ENCODE data around the gene NBPF6.
"Not testable (repeated sequence)": the region's sequence is repeated elsewhere in the genome, so short reads cannot be mapped to it uniquely, and the experiment has no call there.

Gene NBPF6

DNA sequence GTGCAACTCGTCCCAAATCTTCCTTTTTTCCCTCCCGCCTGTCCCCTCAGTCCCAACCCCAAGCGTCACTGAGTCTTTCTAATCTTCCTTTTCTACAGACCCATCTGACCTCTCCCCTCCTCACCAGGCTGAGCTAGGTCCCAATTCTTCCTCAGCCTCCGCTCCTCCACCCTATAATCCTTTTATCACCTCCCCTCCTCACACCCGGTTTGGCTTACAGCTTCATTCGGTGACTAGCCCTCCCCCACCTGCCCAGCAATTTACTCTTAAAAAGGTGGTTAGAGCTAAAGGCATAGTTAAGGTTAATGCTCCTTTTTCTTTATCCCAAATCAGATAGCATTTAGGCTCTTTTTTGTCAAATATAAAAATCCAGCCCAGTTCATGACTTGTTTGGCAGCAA is 24.4 kb downstream of the NBPF6 start:
- not testable (repeated sequence) for H3K4me3 ChIP-seq (ENCODE audit: insufficient read depth, low read length, poor library complexity, severe bottlenecking); H3K9ac ChIP-seq (ENCODE audit: low read length); H3K9me3 ChIP-seq (ENCODE audit: insufficient read depth, low read length)

GRCh38 chr1:108478429-108479015 is 28.4 kb downstream of the NBPF6 start:
- H2AFZ ChIP-seq (ENCODE audit: low read depth, low read length, severe bottlenecking), result no peak overlapping the region
- H3K79me2 ChIP-seq (ENCODE audit: insufficient read depth, low read length), result no peaks in the 10 kb centered on the region
- H3K9me2 ChIP-seq (replicated peaks; ENCODE audit: insufficient read depth, low read length), result no peaks in the 10 kb centered on the region
- no peaks in the 10 kb centered on the region for H3K27me3 ChIP-seq (ENCODE audit: low read length)
- no peak overlapping the region for H3K4me2 ChIP-seq (ENCODE audit: low read depth, low read length, poor library complexity, severe bottlenecking)
- H3K27ac ChIP-seq (ENCODE audit: low read depth, low read length), result no peak overlapping the region
- H3K4me3 ChIP-seq (ENCODE audit: insufficient read depth, low read length, poor library complexity, severe bottlenecking), result no peak overlapping the region
- TF ChIP-seq CTCF (IDR thresholded peaks at IDR 0.05; ENCODE audit: insufficient read depth, low read length, poor library complexity, severe bottlenecking), result no peak
- TF ChIP-seq EZH2phosphoT487 (conservative IDR thresholded peaks at IDR 0.05; ENCODE audit: low read length), result no peak
- no peaks in the 10 kb centered on the region for H4K20me1 ChIP-seq (ENCODE audit: low read depth, low read length)
- no peak overlapping the region for H3K9ac ChIP-seq (ENCODE audit: low read length)
- no peaks in the 10 kb centered on the region for H3K9me3 ChIP-seq (ENCODE audit: insufficient read depth, low read length)
- no peaks in the 10 kb centered on the region for H3K36me3 ChIP-seq (ENCODE audit: low read length)
- no peaks in the 10 kb centered on the region for H3F3A ChIP-seq (ENCODE audit: insufficient read depth)

More for the DNA sequence above, 24.4 kb downstream of the NBPF6 start:
- H3K27me3 ChIP-seq (ENCODE audit: low read length); H4K20me1 ChIP-seq (ENCODE audit: low read depth, low read length); H3K36me3 ChIP-seq (ENCODE audit: low read length); H3K27ac ChIP-seq (ENCODE audit: low read depth, low read length); H3K9me2 ChIP-seq (replicated peaks; ENCODE audit: insufficient read depth, low read length); H3F3A ChIP-seq (ENCODE audit: insufficient read depth); H2AFZ ChIP-seq (ENCODE audit: low read depth, low read length, severe bottlenecking); H3K79me2 ChIP-seq (ENCODE audit: insufficient read depth, low read length); H3K4me2 ChIP-seq (ENCODE audit: low read depth, low read length, poor library complexity, severe bottlenecking): not testable (repeated sequence)

GRCh38 chr1:108482708-108483107 is 32.6 kb downstream of the NBPF6 start:
- Histone ChIP-seq H2AFZ (ENCODE audit: low read depth, low read length, severe bottlenecking) (no peak overlapping the region), H4K20me1 (ENCODE audit: low read depth, low read length) (no peaks in the 10 kb centered on the region), H3K79me2 (ENCODE audit: insufficient read depth, low read length) (no peaks in the 10 kb centered on the region), H3K4me3 (ENCODE audit: insufficient read depth, low read length, poor library complexity, severe bottlenecking) (no peak overlapping the region), H3K9me3 (ENCODE audit: insufficient read depth, low read length) (no peaks in the 10 kb centered on the region), H3K36me3 (ENCODE audit: low read length) (no peaks in the 10 kb centered on the region), H3F3A (ENCODE audit: insufficient read depth) (no peaks in the 10 kb centered on the region), H3K9ac (ENCODE audit: low read length) (no peak overlapping the region), H3K4me2 (ENCODE audit: low read depth, low read length, poor library complexity, severe bottlenecking) (no peak overlapping the region), H3K27ac (ENCODE audit: low read depth, low read length) (no peak overlapping the region), H3K27me3 (ENCODE audit: low read length) (no peaks in the 10 kb centered on the region), H3K9me2 (replicated peaks; ENCODE audit: insufficient read depth, low read length) (no peaks in the 10 kb centered on the region)
- TF ChIP-seq EZH2phosphoT487 (conservative IDR thresholded peaks at IDR 0.05; ENCODE audit: low read length) (no peak), CTCF (IDR thresholded peaks at IDR 0.05; ENCODE audit: insufficient read depth, low read length, poor library complexity, severe bottlenecking) (no peak)

DNA sequence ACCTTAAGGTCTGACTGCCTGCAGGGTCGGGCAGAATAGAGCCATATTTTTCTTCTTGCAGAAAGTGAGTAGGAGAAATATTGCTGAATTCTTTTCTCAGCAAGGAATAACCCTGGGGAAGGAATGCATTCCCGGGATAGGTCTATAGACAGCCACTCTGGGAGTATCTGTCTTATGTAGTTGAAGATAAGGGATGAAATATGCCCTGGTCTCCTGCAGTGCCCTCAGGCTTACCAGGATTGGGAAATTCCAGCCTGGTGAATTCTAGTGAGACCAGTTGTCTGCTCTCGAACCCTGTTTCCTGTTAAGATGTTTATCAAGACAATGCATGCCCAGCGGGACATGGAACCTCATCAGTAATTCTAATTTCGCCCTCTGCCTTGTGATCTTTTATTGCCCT is 35.8 kb downstream of the NBPF6 start:
- not testable (repeated sequence) for H3K4me2 ChIP-seq (ENCODE audit: low read depth, low read length, poor library complexity, severe bottlenecking)

DNA sequence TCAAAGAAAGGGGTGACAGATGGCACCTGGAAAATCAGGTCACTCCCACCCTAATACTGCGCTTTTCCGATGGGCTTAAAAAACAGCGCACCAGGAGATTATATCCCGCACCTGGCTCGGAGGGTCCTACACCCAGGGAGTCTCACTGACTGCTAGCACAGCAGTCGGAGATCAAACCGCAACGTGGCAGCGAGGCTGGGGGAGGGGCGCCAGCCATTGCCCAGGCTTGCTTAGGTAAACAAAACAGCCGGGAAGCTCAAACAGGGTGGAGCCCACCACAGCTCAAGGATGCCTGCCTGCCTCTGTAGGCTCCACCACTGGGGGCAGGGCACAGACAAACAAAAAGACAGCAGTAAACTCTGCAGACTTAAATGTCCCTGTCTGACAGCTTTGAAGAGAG is 36.6 kb downstream of the NBPF6 start:
- not testable (repeated sequence) for H3K4me3 ChIP-seq (ENCODE audit: insufficient read depth, low read length, poor library complexity, severe bottlenecking); H3K27ac ChIP-seq (ENCODE audit: low read depth, low read length); H3K36me3 ChIP-seq (ENCODE audit: low read length)

More for the DNA sequence above, 35.8 kb downstream of the NBPF6 start:
- not testable (repeated sequence) for H3K36me3 ChIP-seq (ENCODE audit: low read length); H3K4me3 ChIP-seq (ENCODE audit: insufficient read depth, low read length, poor library complexity, severe bottlenecking); H3K27me3 ChIP-seq (ENCODE audit: low read length); H3K9me3 ChIP-seq (ENCODE audit: insufficient read depth, low read length); H3K9ac ChIP-seq (ENCODE audit: low read length); H3K9me2 ChIP-seq (replicated peaks; ENCODE audit: insufficient read depth, low read length); H4K20me1 ChIP-seq (ENCODE audit: low read depth, low read length); H2AFZ ChIP-seq (ENCODE audit: low read depth, low read length, severe bottlenecking); H3K27ac ChIP-seq (ENCODE audit: low read depth, low read length); H3F3A ChIP-seq (ENCODE audit: insufficient read depth); H3K79me2 ChIP-seq (ENCODE audit: insufficient read depth, low read length)

DNA sequence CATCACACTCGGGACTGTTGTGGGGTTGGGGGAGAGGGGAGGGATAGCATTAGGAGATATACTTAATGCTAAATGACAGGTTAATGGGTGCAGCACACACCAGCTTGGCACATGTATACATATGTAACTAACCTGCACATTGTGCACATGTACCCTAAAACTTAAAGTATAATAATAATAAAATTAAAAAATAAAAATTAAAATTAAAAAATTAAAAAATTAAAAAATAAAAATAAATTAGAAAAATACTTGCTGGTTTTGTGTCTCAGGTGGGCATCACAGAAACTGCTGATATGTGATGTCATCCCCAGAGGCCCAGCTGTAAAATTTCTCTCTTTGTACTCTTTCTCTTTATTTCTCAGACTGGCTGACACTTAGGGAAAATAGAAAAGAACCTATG is 44.9 kb downstream of the NBPF6 start:
- H3K79me2 ChIP-seq (ENCODE audit: insufficient read depth, low read length); H3K27me3 ChIP-seq (ENCODE audit: low read length); H4K20me1 ChIP-seq (ENCODE audit: low read depth, low read length); H3K9me2 ChIP-seq (replicated peaks; ENCODE audit: insufficient read depth, low read length); H3K4me3 ChIP-seq (ENCODE audit: insufficient read depth, low read length, poor library complexity, severe bottlenecking); H3K36me3 ChIP-seq (ENCODE audit: low read length); H3K27ac ChIP-seq (ENCODE audit: low read depth, low read length); H3K9me3 ChIP-seq (ENCODE audit: insufficient read depth, low read length); H3K9ac ChIP-seq (ENCODE audit: low read length); H3F3A ChIP-seq (ENCODE audit: insufficient read depth); H2AFZ ChIP-seq (ENCODE audit: low read depth, low read length, severe bottlenecking); H3K4me2 ChIP-seq (ENCODE audit: low read depth, low read length, poor library complexity, severe bottlenecking): not testable (repeated sequence)

More for the DNA sequence above, 36.6 kb downstream of the NBPF6 start:
- H3F3A ChIP-seq (ENCODE audit: insufficient read depth); H3K9ac ChIP-seq (ENCODE audit: low read length); H2AFZ ChIP-seq (ENCODE audit: low read depth, low read length, severe bottlenecking); H3K4me2 ChIP-seq (ENCODE audit: low read depth, low read length, poor library complexity, severe bottlenecking); H3K9me3 ChIP-seq (ENCODE audit: insufficient read depth, low read length); H3K27me3 ChIP-seq (ENCODE audit: low read length); H4K20me1 ChIP-seq (ENCODE audit: low read depth, low read length); H3K79me2 ChIP-seq (ENCODE audit: insufficient read depth, low read length); H3K9me2 ChIP-seq (replicated peaks; ENCODE audit: insufficient read depth, low read length): not testable (repeated sequence)
